ENCODE results near the gene HLCS. TPM values are rescaled to one million over a fixed set of nuclear protein-coding genes. Genes with fewer than 3 reads are reported as not detected.
"Not testable (repeated sequence)": the region's sequence is repeated elsewhere in the genome, so short reads cannot be mapped to it uniquely, and the experiment has no call there.

HLCS gene
- total RNA-seq, 6 experiments from 2014 or later = 20.3 to 24.5 (median 22.2) TPM

DNA sequence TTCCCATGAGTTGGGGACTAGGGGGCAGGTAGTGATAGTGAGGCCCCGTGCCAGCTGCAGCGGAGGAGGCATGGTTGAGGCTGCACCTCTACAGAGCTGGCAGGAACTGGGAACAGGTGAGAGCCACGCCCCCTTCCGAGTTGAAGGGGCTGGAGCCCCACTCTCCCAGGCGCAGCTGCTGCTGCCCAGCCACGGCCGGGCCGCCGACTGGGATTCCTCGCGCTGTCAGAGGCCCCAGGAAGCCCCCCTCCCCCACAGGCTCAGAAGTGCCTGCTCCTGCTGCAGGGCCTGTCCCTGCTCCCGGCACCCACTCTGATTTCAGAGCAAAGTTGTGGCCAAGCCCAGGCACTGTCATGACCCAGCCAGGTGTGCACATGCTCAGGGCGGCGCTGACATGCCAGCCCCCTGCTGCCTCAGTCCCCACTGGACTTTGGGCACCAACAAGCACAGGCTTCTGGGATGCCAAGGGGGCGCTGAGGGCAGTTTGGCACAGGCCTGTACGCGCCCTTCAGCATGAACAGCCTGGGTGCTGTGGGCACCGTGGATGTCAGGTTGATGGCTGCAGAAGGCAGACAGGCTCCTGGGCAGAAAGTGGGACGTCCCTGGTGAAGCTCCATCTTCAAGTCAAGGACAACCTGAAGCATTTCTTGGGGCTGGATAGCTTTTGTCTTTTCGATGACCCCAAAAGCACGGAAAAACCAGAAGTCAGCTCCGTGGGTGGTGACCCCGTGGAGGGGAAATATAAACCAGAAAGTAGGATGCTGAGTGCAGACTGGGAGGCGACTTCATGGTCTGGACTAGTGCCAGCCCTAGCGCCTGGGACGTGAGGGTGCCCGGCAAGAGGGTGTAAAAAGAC is 146.1 kb downstream of the HLCS start:
- no peaks in the 10 kb centered on the region for H3K4me1 Mint-ChIP-seq (ENCODE audit: low read depth)
- TF ChIP-seq, protein P1, sequence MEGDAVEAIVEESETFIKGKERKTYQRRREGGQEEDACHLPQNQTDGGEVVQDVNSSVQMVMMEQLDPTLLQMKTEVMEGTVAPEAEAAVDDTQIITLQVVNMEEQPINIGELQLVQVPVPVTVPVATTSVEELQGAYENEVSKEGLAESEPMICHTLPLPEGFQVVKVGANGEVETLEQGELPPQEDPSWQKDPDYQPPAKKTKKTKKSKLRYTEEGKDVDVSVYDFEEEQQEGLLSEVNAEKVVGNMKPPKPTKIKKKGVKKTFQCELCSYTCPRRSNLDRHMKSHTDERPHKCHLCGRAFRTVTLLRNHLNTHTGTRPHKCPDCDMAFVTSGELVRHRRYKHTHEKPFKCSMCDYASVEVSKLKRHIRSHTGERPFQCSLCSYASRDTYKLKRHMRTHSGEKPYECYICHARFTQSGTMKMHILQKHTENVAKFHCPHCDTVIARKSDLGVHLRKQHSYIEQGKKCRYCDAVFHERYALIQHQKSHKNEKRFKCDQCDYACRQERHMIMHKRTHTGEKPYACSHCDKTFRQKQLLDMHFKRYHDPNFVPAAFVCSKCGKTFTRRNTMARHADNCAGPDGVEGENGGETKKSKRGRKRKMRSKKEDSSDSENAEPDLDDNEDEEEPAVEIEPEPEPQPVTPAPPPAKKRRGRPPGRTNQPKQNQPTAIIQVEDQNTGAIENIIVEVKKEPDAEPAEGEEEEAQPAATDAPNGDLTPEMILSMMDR (IDR thresholded peaks at IDR 0.05) = no peak
- no peak for DNase-seq
- no peaks in the 10 kb centered on the region; the same call in 1 of the 2 replicates for H3K36me3 Mint-ChIP-seq (ENCODE audit: low read depth)
- H3K4me3 Mint-ChIP-seq = no peak overlapping the region
- no peak overlapping the region for H3K27ac Mint-ChIP-seq
- H3K9me3 Mint-ChIP-seq = no peaks in the 10 kb centered on the region
- no peaks in the 10 kb centered on the region for H3K27me3 Mint-ChIP-seq (ENCODE audit: insufficient read depth)

DNA sequence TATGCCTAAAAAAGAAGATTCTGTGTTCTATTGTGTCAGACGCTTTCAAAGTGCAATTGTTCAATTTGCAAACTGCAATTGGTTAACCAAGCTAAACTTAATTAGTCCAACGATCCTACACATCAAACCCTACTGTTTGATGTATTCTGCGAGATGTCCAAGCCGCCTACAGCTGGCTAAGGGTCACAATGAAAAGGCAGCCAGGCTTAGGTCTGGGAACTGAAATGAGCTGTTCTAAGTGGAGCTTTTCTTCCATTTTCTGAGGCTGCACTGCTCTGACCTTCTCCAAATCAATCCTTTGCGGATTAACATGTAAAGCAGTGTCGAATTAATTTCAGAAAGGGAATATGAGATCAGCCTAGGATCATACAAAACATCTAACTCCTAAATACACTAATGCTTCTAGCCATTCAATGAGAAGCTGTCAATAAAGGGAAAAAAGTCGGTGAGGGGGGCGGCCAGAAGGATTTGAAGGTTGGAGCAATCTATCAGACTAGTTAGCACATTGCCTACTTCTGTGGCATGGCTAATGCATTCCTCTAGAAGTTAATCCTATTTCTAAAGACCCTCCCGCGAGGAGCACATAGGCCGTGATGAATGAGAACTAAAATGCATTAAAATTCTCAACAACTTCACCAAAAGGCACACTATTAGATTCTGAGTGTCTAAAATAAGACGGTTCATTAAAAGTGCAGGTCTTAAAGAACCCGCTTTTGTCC is 148.6 kb downstream of the HLCS start:
- no peak overlapping the region for H3K27ac Mint-ChIP-seq
- TF ChIP-seq, protein P1 (IDR thresholded peaks at IDR 0.05) = no peak
- no peaks in the 10 kb centered on the region for H3K4me1 Mint-ChIP-seq (ENCODE audit: low read depth)
- H3K4me3 Mint-ChIP-seq = no peak overlapping the region
- no peaks in the 10 kb centered on the region; the same call in 1 of the 2 replicates for H3K27me3 Mint-ChIP-seq (ENCODE audit: insufficient read depth)
- H3K36me3 Mint-ChIP-seq (ENCODE audit: low read depth) = no peaks in the 10 kb centered on the region; the same call in 1 of the 2 replicates
- no peaks in the 10 kb centered on the region for H3K9me3 Mint-ChIP-seq
- no peak for DNase-seq

DNA sequence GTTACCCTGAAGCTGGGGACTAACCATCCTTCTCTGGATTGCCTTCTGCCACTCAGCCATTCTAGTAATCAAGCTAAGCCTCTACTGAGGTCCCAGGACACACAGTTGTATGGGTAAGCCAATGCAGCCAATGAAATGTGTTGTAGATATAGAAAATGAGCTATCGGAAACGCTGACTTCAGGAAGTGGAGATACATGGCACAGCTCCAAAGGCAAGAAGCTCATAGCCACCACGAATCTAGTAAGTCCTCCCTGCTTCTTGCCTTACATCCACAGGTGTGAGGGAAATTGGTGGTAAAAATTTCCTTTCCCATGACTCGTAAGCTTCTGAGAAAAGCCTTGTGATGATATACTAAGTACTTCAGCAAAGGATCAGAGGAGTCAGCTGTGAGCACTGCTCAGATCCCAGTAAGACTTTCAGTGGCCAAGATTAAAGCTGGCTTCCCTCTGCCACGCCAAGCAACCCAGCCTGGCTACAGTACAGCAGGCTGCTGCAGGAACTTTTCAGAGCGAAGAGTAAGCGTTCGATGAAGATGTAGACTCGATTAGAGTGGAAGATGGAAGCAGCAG is 149.8 kb downstream of the HLCS start:
- H3K36me3 Mint-ChIP-seq (ENCODE audit: low read depth) = no peaks in the 10 kb centered on the region; the same call in 1 of the 2 replicates
- H3K4me1 Mint-ChIP-seq (ENCODE audit: low read depth) = no peaks in the 10 kb centered on the region
- DNase-seq = no peak
- TF ChIP-seq, protein P1 (IDR thresholded peaks at IDR 0.05) = no peak
- no peaks in the 10 kb centered on the region; the same call in 1 of the 2 replicates for H3K27me3 Mint-ChIP-seq (ENCODE audit: insufficient read depth)
- H3K27ac Mint-ChIP-seq = no peak overlapping the region
- no peak overlapping the region for H3K4me3 Mint-ChIP-seq
- no peaks in the 10 kb centered on the region for H3K9me3 Mint-ChIP-seq

DNA sequence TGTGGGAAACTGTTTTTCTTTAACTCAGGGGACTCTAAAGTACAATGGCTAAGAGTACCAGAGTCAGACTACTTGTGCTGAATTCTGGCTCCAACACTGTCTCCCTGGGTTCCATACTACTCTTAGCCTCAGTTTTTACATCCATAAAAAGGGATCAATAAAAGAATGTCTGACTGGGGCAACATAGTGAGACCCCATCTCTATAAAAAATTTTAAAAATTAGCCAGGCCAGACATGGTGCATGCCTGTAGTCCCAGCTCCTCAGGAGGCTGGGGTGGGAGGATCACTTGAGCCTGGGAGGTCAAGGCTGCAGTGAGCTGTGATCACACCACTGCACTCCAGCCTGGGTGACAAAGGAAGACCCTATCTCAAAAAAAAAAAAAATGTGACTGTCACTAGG is 150.4 kb downstream of the HLCS start:
- H3K36me3 Mint-ChIP-seq (ENCODE audit: low read depth) = not testable (repeated sequence)

DNA sequence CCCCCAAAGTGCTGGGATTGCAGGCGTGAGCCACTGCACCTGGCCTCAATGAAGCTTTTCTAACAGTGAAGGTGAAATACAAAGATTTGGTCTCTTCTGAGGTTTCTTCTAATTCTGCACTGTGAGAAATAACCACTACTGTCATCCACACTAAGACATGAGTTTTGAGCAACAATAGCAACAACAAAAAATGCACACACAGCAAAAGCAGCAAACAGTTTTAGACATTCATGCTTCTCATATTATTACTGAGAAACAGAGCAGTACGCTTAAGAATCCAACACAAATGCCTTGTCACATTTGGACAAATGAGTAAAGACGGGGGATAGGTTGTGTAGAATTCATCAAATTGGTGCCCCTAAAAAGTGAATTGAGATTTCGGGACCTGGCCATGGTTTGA is 151.2 kb downstream of the HLCS start:
- TF ChIP-seq, protein P1 (IDR thresholded peaks at IDR 0.05) = no peak
- Mint-ChIP-seq H3K4me3 (no peak overlapping the region), H3K27me3 (ENCODE audit: insufficient read depth) (no peaks in the 10 kb centered on the region; the same call in 1 of the 2 replicates), H3K9me3 (no peaks in the 10 kb centered on the region), H3K27ac (no peak overlapping the region), H3K36me3 (ENCODE audit: low read depth) (no peaks in the 10 kb centered on the region), H3K4me1 (ENCODE audit: low read depth) (peaks cover 8% of the 10 kb centered on the region; the same call in 1 of the 2 replicates)
- DNase-seq = no peak

More for the DNA sequence above, 150.4 kb downstream of the HLCS start:
- DNase-seq; H3K9me3 Mint-ChIP-seq; H3K27ac Mint-ChIP-seq; H3K4me3 Mint-ChIP-seq; H3K27me3 Mint-ChIP-seq (ENCODE audit: insufficient read depth); H3K4me1 Mint-ChIP-seq (ENCODE audit: low read depth): not testable (repeated sequence)

All from HFFc6 (cell line).